HepG2 (cell line): ENCODE results near the gene GFY. TPM values are rescaled to one million over a fixed set of nuclear protein-coding genes. Genes with fewer than 3 reads are reported as not detected.

Source experiments
- ATAC-seq: fragments of 200-7000 bp; cut with Tn5 transposase; 3 replicates; pipeline ENCODE4 v1.9.1; 2020; ENCODE audit warnings: mild to moderate bottlenecking, moderate library complexity
- BruUV-seq: library from RNA; stranded (reverse); fragments of 400-500 nt; replicated peaks from 2 replicates; lab custom pipeline; 2021; lab: Mats Ljungman, UMichigan
- CTCF ChIA-PET: fragments of 300-600 bp; formaldehyde crosslinking; extraction: SDS; loops from one replicate; lab custom pipeline; 2021; ENCODE audit warnings: low total read pairs, inconsistent platforms, low intra/inter-chr PET ratio; lab: Yijun Ruan, JAX
- POLR2A ChIA-PET: fragments of 350-600 bp; sonication (Branson Sonifier 250); formaldehyde crosslinking; loops from one replicate; lab custom pipeline; 2020; ENCODE audit warnings: antibody characterized with exemption, inconsistent platforms; lab: Yijun Ruan, JAX
- DNase-seq: peaks from one replicate; pipeline ENCODE4 v3.0.0-alpha.2; 2015; ENCODE audit warnings: low spot score
- FAIRE-seq: peaks from 3 replicates; lab custom pipeline; 2011; peaks lifted over from hg19 to GRCh38; lab: Jason Lieb, UNC
- H2AFZ ChIP-seq: one replicate; pipeline ENCODE4 v1.6.1; 2011; ENCODE audit warnings: low read length, inconsistent platforms
- H3K27ac ChIP-seq: fragments of 300-600 bp; 3 replicates; pipeline ENCODE4 v1.8.0; 2011; ENCODE audit warnings: mixed run types, mild to moderate bottlenecking, mixed read lengths, low read length, inconsistent platforms; ENCODE audit not compliant: insufficient read depth; ENCODE audit errors: extremely low read length
- H3K27me3 ChIP-seq, 2 experiments: fragments of 200-600 bp in 1 of 2; 2 replicates in 1 of 2; 3 replicates in 1 of 2; pipeline versions ENCODE4 v1.6.0 to v1.8.0; 2011; ENCODE audit warnings: low read length in 2 of 2, mild to moderate bottlenecking in 2 of 2, moderate library complexity in 2 of 2, inconsistent platforms in 1 of 2; ENCODE audit not compliant: insufficient read depth in 2 of 2, control insufficient read depth in 1 of 2
- H3K36me3 ChIP-seq, 2 experiments: fragments of 200-600 bp in 1 of 2; replicated peaks in 1 of 2; 2 replicates in 1 of 2; 3 replicates in 1 of 2; pipeline versions ENCODE4 v1.5.1 to v1.8.0; 2011; ENCODE audit warnings: low read length in 2 of 2, inconsistent platforms in 1 of 2; ENCODE audit not compliant: insufficient read depth in 2 of 2, control insufficient read depth in 1 of 2
- H3K4me1 ChIP-seq: 2 replicates; pipeline ENCODE4 v1.5.1; 2012; ENCODE audit warnings: low read length, inconsistent platforms; ENCODE audit not compliant: insufficient read depth
- H3K4me2 ChIP-seq: 2 replicates; pipeline ENCODE4 v1.6.0; 2011; ENCODE audit warnings: low read depth, low read length, inconsistent platforms
- H3K4me3 ChIP-seq, 3 experiments: fragments of 200-600 bp in 1 of 3; sonication (generic), shearing (Covaris generic) in 1 of 3; replicated peaks in 1 of 3; 2 replicates each; pipeline ENCODE4 v1.5.1; 2011 to 2016; ENCODE audit warnings: low read length in 3 of 3, inconsistent platforms in 2 of 3, low read depth in 2 of 3, mild to moderate bottlenecking in 2 of 3, control low read depth in 1 of 3, mixed read lengths in 1 of 3; ENCODE audit not compliant: insufficient read depth in 1 of 3
- H3K79me2 ChIP-seq: one replicate; pipeline ENCODE4 v1.6.1; 2011; ENCODE audit warnings: low read length, inconsistent platforms; ENCODE audit not compliant: insufficient read depth
- H3K9ac ChIP-seq: 2 replicates; pipeline ENCODE4 v1.6.0; 2011; ENCODE audit warnings: mild to moderate bottlenecking, low read depth, low read length, inconsistent platforms; ENCODE audit not compliant: insufficient read depth
- H3K9me3 ChIP-seq: 2 replicates; pipeline ENCODE4 v1.5.1; 2012; ENCODE audit warnings: mild to moderate bottlenecking, low read length
- H4K20me1 ChIP-seq: 2 replicates; pipeline ENCODE4 v1.6.0; 2011; ENCODE audit warnings: inconsistent platforms, mild to moderate bottlenecking, low read length, moderate library complexity; ENCODE audit not compliant: insufficient read depth
- ATF7-NPFF ChIP-seq: sonication (generic); formaldehyde crosslinking; IDR thresholded peaks from 2 replicates; pipeline ENCODE4 v1.8.1; 2023; ENCODE audit warnings: mild to moderate bottlenecking, low read depth, missing genetic modification reagents, moderate library complexity
- NFE2L2 ChIP-seq: fragments of 150-350 bp; IDR thresholded peaks from 2 replicates; pipeline ENCODE4 v1.6.1; 2014; ENCODE audit warnings: low read length
- RBFOX2 ChIP-seq: fragments of 200-400 bp; formaldehyde crosslinking; IDR thresholded peaks from 2 replicates; pipeline ENCODE4 v1.6.1; 2017; ENCODE audit warnings: low read depth, mild to moderate bottlenecking, low read length
- RNF2 ChIP-seq: fragments of 450-650 bp; conservative IDR thresholded peaks from 2 replicates; pipeline ENCODE4 v1.6.1; 2016; ENCODE audit warnings: low read depth
- SPEN ChIP-seq: sonication (generic); formaldehyde crosslinking; IDR thresholded peaks from 2 replicates; pipeline ENCODE4 v1.5.1; 2020; ENCODE audit warnings: low read depth, mild to moderate bottlenecking, missing genetic modification reagents
- WGBS: methylation state at CpG from one replicate; pipeline ENCODE4 v1.1.6; 2017; ENCODE audit warnings: low lambda C conversion rate; 5-methylcytosine and 5-hydroxymethylcytosine counted together
- in situ Hi-C: cut with HindIII; loops from 2 replicates; pipeline ENCODE4 v1.10.0; 2017; ENCODE audit warnings: low pct_unique_long_range_greater_than_20kb; ENCODE audit not compliant: extremely low pct_ligation_motif_present
- intact Hi-C: fragments of 100-400 bp; cut with micrococcal nuclease; formaldehyde crosslinking; loops from one replicate; pipeline ENCODE4 v1.10.0; 2022; ENCODE audit not compliant: unreplicated experiment
- polyA plus RNA-seq, 8 experiments: library from polyadenylated mRNA; depleted of rRNA in 3 of 8; stranded (reverse) in 7 of 8; unstranded in 1 of 8; fragments of >200 nt; fragmentation: Illumina TruSeq in 4 of 8; extraction: Trizol in 4 of 8; gene quantifications; 2 replicates each; pipeline versions ENCODE4 v1.2.1 to v1.2.3, GENCODE V29; 2011 to 2016; ENCODE audit warnings: low read depth in 4 of 8, missing spikeins in 1 of 8, mixed read lengths in 1 of 8; ENCODE audit not compliant: insufficient read depth in 1 of 8
- total RNA-seq, 5 experiments: library from RNA; depleted of rRNA; stranded (reverse); fragments of >200 nt; fragmentation: Illumina TruSeq; extraction: Trizol; gene quantifications; 2 replicates each; pipeline ENCODE4 v1.2.3, GENCODE V29; 2016; ENCODE audit warnings: low read depth in 1 of 5
- TF ChIP-seq, protein P1 (sequence below): sonication (generic); formaldehyde crosslinking; IDR thresholded peaks from 2 replicates; pipeline ENCODE4 v1.5.0; 2020; ENCODE audit warnings: missing genetic modification reagents
- TF ChIP-seq, protein P2 (sequence below): sonication (generic); formaldehyde crosslinking; IDR thresholded peaks from 2 replicates; pipeline ENCODE4 v1.8.1; 2023; ENCODE audit warnings: mild to moderate bottlenecking, missing genetic modification reagents

GFY gene
- total and polyA plus RNA-seq, 2 of the 13 experiments (the other 11 are each of a cell fraction or from before 2014, with no cell fraction given), result not detected

- H3K4me1 ChIP-seq, result peaks cover 18% of the 10 kb centered on the region
- H3K4me3 ChIP-seq, result no peak overlapping the region
- TF ChIP-seq ATF7-NPFF (CRISPR knock-in tag) (no peak), SPEN (CRISPR knock-in tag) (no peak), RBFOX2 (no peak)
- TF ChIP-seq, protein P1, sequence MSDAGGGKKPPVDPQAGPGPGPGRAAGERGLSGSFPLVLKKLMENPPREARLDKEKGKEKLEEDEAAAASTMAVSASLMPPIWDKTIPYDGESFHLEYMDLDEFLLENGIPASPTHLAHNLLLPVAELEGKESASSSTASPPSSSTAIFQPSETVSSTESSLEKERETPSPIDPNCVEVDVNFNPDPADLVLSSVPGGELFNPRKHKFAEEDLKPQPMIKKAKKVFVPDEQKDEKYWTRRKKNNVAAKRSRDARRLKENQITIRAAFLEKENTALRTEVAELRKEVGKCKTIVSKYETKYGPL (CRISPR knock-in tag), result no peak
- TF ChIP-seq, protein P2, sequence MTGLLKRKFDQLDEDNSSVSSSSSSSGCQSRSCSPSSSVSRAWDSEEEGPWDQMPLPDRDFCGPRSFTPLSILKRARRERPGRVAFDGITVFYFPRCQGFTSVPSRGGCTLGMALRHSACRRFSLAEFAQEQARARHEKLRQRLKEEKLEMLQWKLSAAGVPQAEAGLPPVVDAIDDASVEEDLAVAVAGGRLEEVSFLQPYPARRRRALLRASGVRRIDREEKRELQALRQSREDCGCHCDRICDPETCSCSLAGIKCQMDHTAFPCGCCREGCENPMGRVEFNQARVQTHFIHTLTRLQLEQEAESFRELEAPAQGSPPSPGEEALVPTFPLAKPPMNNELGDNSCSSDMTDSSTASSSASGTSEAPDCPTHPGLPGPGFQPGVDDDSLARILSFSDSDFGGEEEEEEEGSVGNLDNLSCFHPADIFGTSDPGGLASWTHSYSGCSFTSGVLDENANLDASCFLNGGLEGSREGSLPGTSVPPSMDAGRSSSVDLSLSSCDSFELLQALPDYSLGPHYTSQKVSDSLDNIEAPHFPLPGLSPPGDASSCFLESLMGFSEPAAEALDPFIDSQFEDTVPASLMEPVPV (CRISPR knock-in tag), result no peak
- no peak for ATAC-seq
- H4K20me1 ChIP-seq, result no peaks in the 10 kb centered on the region
- no peaks in the 10 kb centered on the region; a peak in 1 of 5 replicates for H3K27me3 ChIP-seq
- in situ Hi-C loops, result no loop called here
- DNase-seq, result no peak
- H3K36me3 ChIP-seq, result peaks cover 0 to 1% of the 10 kb centered on the region in 2 experiments; a peak in 1 of 5 replicates
- POLR2A ChIA-PET, result interaction anchor here (2.5 to 3.1 kb wide), 2 partner anchors 21 to 185 kb away, joined by 8 to 24 read pairs; partner anchors contain the start of gene RRAS
- BruUV-seq, result no TSS peak
- no peak overlapping the region for H2AFZ ChIP-seq
- no peak overlapping the region for H3K4me2 ChIP-seq
- H3K27ac ChIP-seq, result no peak overlapping the region
- H3K9me3 ChIP-seq, result no peaks in the 10 kb centered on the region
- intact Hi-C loops, result no loop called here
- H3K79me2 ChIP-seq, result peaks cover 20% of the 10 kb centered on the region
- FAIRE-seq, result no peak
- no peak overlapping the region for H3K9ac ChIP-seq
- WGBS, result 92% methylated on average over 5 of the region's 5 CpGs
- CTCF ChIA-PET, result no interaction called here
Measured at GRCh38 chr19:49455773-49456172, 30.6 kb downstream of the GFY start.

DNA sequence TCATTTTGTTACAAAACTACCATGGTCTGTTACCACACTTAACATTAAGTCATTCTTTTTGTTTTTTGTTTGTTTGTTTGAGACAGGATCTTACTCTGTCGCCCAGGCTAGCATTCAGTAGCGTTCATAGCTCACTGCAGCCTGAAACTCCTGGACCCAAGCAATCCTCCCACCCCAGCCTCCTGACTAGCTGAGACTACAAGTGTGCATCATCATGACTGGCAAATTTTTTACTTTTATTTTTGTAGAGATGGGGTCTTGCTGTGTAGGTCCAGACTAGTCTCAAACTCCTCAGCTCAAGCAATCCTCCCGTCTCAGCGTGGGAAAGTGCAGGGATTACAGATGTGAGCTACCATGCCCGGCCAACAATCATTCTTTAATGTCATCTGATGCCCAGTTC lies 31.1 kb downstream of the GFY start:
- BruUV-seq, result no TSS peak
- intact Hi-C loops, result no loop called here
- Histone ChIP-seq H3K79me2 (peaks cover 16% of the 10 kb centered on the region), H4K20me1 (no peaks in the 10 kb centered on the region), H3K36me3 (peaks cover 0 to 1% of the 10 kb centered on the region in 2 experiments; a peak in 1 of 5 replicates), H3K4me3 (no peak overlapping the region), H2AFZ (no peak overlapping the region), H3K27ac (no peak overlapping the region), H3K9ac (no peak overlapping the region), H3K4me1 (peaks cover 18% of the 10 kb centered on the region), H3K4me2 (no peak overlapping the region), H3K27me3 (no peaks in the 10 kb centered on the region; a peak in 1 of 5 replicates), H3K9me3 (no peaks in the 10 kb centered on the region)
- CTCF ChIA-PET, result no interaction called here
- POLR2A ChIA-PET, result interaction anchor here (2.5 kb wide), 1 partner anchor 184 kb away, joined by 8 read pairs; the partner anchor contains the start of gene RRAS
- no peak for TF ChIP-seq RNF2
- TF ChIP-seq NFE2L2, result peak; percentile 62
- ATAC-seq, result no peak
- DNase-seq, result no peak
- FAIRE-seq, result no peak
- 92% methylated on average over 5 of the region's 5 CpGs for WGBS
- in situ Hi-C loops, result no loop called here
